Vagina (tissue), 2 donors: ENCODE results near the gene GPR137. TPM values are rescaled to one million over a fixed set of nuclear protein-coding genes. Genes with fewer than 3 reads are reported as not detected.

ENCODE experiments used
- DNase-seq, 2 donors: peaks; one replicate each; pipeline ENCODE4 v3.0.0-alpha.2; 2017; ENCODE audit errors: extremely low spot score in 2 of 2
- H3K27ac ChIP-seq: fragments of 200-600 bp; sonication (generic); one replicate; pipeline ENCODE4 v1.5.1; 2019
- H3K27me3 ChIP-seq: fragments of 200-600 bp; sonication (generic); one replicate; pipeline ENCODE4 v1.5.1; 2019
- H3K36me3 ChIP-seq, 2 donors: fragments of 200-600 bp; sonication (generic); one replicate each; pipeline ENCODE4 v1.5.1; 2017 to 2019
- H3K4me1 ChIP-seq: fragments of 200-600 bp; sonication (generic); one replicate; pipeline ENCODE4 v1.5.1; 2019
- H3K4me3 ChIP-seq, 2 donors: fragments of 200-600 bp; sonication (generic); 1 replicate in 1 of 2; 2 replicates in 1 of 2; pipeline ENCODE4 v1.5.1; 2016 to 2019
- H3K9me3 ChIP-seq: fragments of 200-600 bp; sonication (generic); one replicate; pipeline ENCODE4 v1.5.1; 2019
- POLR2A ChIP-seq, 2 donors: fragments of 450-650 bp; IDR thresholded peaks; one replicate each; pipeline ENCODE4 v1.6.1; 2017; ENCODE audit warnings: antibody characterized with exemption in 2 of 2, mild to moderate bottlenecking in 2 of 2, moderate library complexity in 2 of 2
- POLR2AphosphoS5 ChIP-seq, 2 donors: sonication (generic); formaldehyde crosslinking; IDR thresholded peaks; one replicate each; pipeline ENCODE4 v1.9.0; 2017; ENCODE audit warnings: antibody characterized with exemption in 2 of 2, mild to moderate bottlenecking in 2 of 2, low read depth in 1 of 2; ENCODE audit not compliant: insufficient read depth in 1 of 2
- intact Hi-C: fragments of 100-400 bp; cut with DNase I; formaldehyde crosslinking; loops from one replicate; pipeline ENCODE4 v1.15.1; 2023
- total RNA-seq: library from RNA; depleted of rRNA; stranded (reverse); fragments of >200 nt; gene quantifications from one replicate; pipeline ENCODE4 v1.2.3, GENCODE V29; 2016
- TF ChIP-seq, protein P1 (sequence below), 3 experiments: fragments of 450-650 bp in 2 of 3; fragments of 200-600 bp in 1 of 3; sonication (generic) in 1 of 3; IDR thresholded peaks; one replicate each; pipeline ENCODE4 v1.5.1; 2017 to 2019; ENCODE audit warnings: antibody characterized with exemption in 3 of 3, mild to moderate bottlenecking in 2 of 3, moderate library complexity in 2 of 3

The GPR137 gene
- total RNA-seq, 1 donor from 2014 or later = 20.6 TPM

DNA sequence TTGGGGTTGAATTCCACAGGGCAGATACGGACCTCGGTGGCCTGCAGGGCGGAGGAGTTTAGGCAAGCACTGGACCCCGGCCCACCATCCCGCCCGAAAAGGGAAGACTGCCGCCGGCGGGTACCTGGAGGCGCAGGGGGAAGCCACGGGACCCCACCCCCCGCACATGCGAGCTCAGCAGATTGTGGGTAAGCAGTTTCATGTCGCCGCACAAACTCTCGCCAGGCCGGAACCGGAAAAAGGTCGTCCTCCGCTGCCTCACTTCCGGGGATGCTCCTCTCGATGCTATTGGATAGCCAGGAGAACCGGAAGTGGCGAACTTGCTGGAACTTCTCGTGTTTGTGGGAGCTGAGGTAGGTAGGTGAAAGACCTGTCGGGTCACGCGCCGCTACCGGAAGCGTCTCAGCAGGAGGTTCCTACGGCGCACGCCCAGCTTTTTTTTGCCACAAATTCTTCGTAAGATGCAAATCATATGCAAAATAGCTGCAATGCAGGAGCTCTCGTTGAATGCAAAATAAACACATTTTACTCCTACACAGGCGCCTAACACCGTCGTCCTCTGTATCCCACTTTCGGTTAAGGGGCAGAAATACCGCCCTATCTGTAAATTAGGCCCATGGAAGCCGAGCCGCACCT is 31.8 kb downstream of the GPR137 start, which contains the start of gene TRMT112:
TRMT112 (minus strand) TSS at position 235 of the 636 bp plus-strand sequence; CDS start at position 202, 33 bp downstream.
- TF ChIP-seq POLR2A (IDR thresholded peaks at IDR 0.05) = peak in 1 of 2 donors; percentile 81
- TF ChIP-seq, protein P1, sequence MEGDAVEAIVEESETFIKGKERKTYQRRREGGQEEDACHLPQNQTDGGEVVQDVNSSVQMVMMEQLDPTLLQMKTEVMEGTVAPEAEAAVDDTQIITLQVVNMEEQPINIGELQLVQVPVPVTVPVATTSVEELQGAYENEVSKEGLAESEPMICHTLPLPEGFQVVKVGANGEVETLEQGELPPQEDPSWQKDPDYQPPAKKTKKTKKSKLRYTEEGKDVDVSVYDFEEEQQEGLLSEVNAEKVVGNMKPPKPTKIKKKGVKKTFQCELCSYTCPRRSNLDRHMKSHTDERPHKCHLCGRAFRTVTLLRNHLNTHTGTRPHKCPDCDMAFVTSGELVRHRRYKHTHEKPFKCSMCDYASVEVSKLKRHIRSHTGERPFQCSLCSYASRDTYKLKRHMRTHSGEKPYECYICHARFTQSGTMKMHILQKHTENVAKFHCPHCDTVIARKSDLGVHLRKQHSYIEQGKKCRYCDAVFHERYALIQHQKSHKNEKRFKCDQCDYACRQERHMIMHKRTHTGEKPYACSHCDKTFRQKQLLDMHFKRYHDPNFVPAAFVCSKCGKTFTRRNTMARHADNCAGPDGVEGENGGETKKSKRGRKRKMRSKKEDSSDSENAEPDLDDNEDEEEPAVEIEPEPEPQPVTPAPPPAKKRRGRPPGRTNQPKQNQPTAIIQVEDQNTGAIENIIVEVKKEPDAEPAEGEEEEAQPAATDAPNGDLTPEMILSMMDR (IDR thresholded peaks at IDR 0.05) = peak in 1 of 3 experiments; percentile 1
- TF ChIP-seq POLR2AphosphoS5 (IDR thresholded peaks at IDR 0.05; ENCODE audit: insufficient read depth in 1 of 2, low read depth in 1 of 2) = peak; percentile 92 to 93
- Histone ChIP-seq H3K27me3 (no peaks in the 10 kb centered on the region), H3K36me3 (peaks cover 0 to 32% of the 10 kb centered on the region in 2 donors), H3K27ac (peak within 1 kb of the TSS; percentile 97), H3K4me3 (peak within 1 kb of the TSS; percentile 90 to 95), H3K4me1 (peaks cover 59% of the 10 kb centered on the region), H3K9me3 (no peaks in the 10 kb centered on the region)
- intact Hi-C loops = loop anchor here (2.0 to 5.0 kb wide), 2 partner anchors 35 to 77 kb away; partner anchors contain the start of gene FKBP2
- DNase-seq = peak; percentile 97 to 99

DNA sequence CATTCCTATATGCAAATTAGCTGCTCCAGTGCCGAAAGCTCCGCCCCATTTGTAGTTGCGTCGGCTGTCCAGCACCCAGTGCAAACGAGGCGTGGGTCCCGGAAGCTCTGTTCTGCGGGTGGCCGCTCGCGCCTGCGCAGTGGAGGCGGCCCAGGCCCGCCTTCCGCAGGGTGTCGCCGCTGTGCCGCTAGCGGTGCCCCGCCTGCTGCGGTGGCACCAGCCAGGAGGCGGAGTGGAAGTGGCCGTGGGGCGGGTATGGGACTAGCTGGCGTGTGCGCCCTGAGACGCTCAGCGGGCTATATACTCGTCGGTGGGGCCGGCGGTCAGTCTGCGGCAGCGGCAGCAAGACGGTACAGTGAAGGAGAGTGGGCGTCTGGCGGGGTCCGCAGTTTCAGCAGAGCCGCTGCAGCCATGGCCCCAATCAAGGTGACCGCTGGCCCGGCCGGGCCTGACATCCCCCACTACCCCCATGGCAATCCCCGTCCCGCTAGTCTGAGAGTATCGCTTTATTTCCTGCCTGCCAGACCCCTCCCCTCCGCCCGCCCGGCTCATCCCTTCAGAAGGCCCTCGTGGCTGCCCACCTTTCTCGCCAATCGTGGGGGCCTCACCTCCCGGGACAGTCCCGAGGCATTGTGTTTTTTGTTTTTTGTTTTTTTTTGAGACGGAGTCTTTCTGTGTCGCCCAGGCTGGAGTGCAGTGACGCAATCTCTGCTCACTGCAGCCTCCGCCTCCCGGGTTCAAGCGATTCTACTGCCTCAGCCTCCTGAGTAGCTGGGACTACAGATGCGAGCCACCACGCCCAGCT is 32.5 kb downstream of the GPR137 start, which contains the start of gene PRDX5:
PRDX5 (plus strand) TSS at position 161 of the 805 bp plus-strand sequence; CDS start at position 256, 95 bp downstream.
- intact Hi-C loops = loop anchor here (2.0 to 5.0 kb wide), 2 partner anchors 34 to 77 kb away; partner anchors contain the start of gene FKBP2
- H3K27ac ChIP-seq = peak within 1 kb of the TSS; percentile 97
- DNase-seq = no peak
- peak within 1 kb of the TSS; percentile 90 to 95 for H3K4me3 ChIP-seq
- H3K9me3 ChIP-seq = no peaks in the 10 kb centered on the region
- no peaks in the 10 kb centered on the region for H3K27me3 ChIP-seq
- TF ChIP-seq POLR2A (IDR thresholded peaks at IDR 0.05) = peak in 1 of 2 donors; percentile 85
- TF ChIP-seq POLR2AphosphoS5 (IDR thresholded peaks at IDR 0.05; ENCODE audit: insufficient read depth in 1 of 2, low read depth in 1 of 2) = peak in 1 of 2 donors; percentile 90
- TF ChIP-seq, protein P1 (IDR thresholded peaks at IDR 0.05) = no peak
- H3K36me3 ChIP-seq = peaks cover 0 to 32% of the 10 kb centered on the region in 2 donors
- peaks cover 52% of the 10 kb centered on the region for H3K4me1 ChIP-seq

DNA sequence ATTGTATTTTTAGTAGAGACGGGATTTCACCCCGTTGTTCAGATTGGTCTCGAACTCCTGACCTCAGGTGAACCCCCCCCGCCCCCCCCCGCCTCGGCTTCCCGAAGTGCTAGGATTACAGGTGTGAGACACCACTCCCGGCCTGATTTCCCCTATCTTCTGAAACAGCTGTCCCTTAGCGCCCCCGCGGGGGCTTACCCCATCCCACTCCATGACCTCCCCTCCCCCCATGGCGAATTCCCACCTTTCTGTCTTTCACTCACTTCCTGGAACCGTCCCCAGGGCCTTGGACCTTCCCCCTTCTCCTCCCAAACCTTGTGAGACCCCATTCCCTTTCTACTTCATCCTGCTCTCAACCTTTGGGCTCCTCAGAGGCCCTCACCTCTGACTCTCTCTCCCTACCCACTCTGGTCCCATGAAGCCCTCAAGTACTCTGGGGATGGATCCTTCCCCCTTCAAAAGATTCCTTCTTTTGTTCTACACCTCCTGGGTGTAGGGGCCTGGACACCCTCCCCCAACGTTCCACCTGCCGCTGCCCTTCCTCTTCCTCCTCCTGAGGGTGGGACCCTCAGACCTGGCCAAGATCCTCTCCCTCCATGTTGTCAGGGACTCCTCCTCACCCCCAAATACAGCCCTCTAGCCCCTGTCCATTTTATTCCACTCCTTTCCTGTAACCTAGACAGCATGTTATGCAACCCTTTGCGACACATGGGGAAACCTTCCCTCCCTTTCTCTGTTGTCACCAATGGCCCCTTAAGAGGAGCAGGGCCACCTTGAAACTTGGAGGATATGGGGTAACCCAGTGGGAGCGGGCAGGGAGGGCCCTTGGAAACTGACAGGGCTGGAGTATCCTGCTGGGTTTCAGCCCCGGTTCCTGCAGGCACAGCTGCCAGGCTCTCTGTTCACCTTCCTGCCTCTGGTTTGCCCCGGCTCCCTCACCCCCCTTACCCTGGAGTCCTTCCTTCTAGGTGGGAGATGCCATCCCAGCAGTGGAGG is 33.4 kb downstream of the GPR137 start:
- intact Hi-C loops = loop anchor here (5.0 kb wide), 1 partner anchor 33 kb away; no protein-coding TSS in a partner anchor
- Histone ChIP-seq H3K36me3 (peaks cover 0 to 32% of the 10 kb centered on the region in 2 donors), H3K4me1 (peaks cover 46% of the 10 kb centered on the region), H3K27ac (peak overlapping the region; percentile 97), H3K9me3 (no peaks in the 10 kb centered on the region), H3K27me3 (no peaks in the 10 kb centered on the region), H3K4me3 (peak overlapping the region; percentile 90 to 95)
- DNase-seq = no peak
- TF ChIP-seq POLR2A (IDR thresholded peaks at IDR 0.05) (no peak), POLR2AphosphoS5 (IDR thresholded peaks at IDR 0.05; ENCODE audit: insufficient read depth in 1 of 2, low read depth in 1 of 2) (no peak)
- TF ChIP-seq, protein P1 (IDR thresholded peaks at IDR 0.05) = no peak

DNA sequence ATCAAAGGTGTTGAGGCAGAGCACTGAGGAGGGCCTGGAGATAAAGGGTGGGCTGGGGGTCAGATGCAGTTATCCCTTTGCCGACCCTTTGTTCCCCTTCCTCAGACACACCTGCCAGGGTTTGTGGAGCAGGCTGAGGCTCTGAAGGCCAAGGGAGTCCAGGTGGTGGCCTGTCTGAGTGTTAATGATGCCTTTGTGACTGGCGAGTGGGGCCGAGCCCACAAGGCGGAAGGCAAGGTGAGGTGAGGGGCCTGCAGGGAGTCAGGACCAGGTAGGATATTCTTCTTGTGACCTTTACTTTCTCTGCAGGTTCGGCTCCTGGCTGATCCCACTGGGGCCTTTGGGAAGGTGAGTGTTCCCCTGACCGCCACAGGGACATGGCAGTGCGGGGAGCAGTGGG is 34.9 kb downstream of the GPR137 start:
- intact Hi-C loops = no loop called here
- peak in 1 of 2 donors; percentile 80 for DNase-seq
- no peak overlapping the region for H3K4me3 ChIP-seq
- peaks cover 51% of the 10 kb centered on the region for H3K4me1 ChIP-seq
- TF ChIP-seq, protein P1 (IDR thresholded peaks at IDR 0.05) = no peak
- TF ChIP-seq POLR2AphosphoS5 (IDR thresholded peaks at IDR 0.05; ENCODE audit: insufficient read depth in 1 of 2, low read depth in 1 of 2) (no peak), POLR2A (IDR thresholded peaks at IDR 0.05) (no peak)
- no peaks in the 10 kb centered on the region for H3K9me3 ChIP-seq
- H3K36me3 ChIP-seq = peaks cover 0 to 17% of the 10 kb centered on the region in 2 donors
- no peaks in the 10 kb centered on the region for H3K27me3 ChIP-seq
- no peak overlapping the region for H3K27ac ChIP-seq
